Activated naive CD8-positive, alpha-beta T cell treated with anti-CD3 and anti-CD28 coated beads, Interleukin-2, amount 50 U/mL, for 24 hours (primary cell): ENCODE measurements around the gene CACNA1C.

Experiments
- ATAC-seq: fragments of 150-1000 bp; cut with Tn5 transposase; one replicate; pipeline ENCODE4 v1.10.0; 2021
- DNase-seq: peaks from one replicate; pipeline ENCODE4 v3.0.0; 2021
- H3K27ac Mint-ChIP-seq: one replicate; pipeline ENCODE4 v1.8.0; 2021; ENCODE audit warnings: mild to moderate bottlenecking, mixed read lengths
- H3K27me3 Mint-ChIP-seq: one replicate; pipeline ENCODE4 v1.8.0; 2021; ENCODE audit warnings: mixed read lengths
- H3K36me3 Mint-ChIP-seq: one replicate; pipeline ENCODE4 v1.8.0; 2021; ENCODE audit warnings: low read depth, mixed read lengths
- H3K4me1 Mint-ChIP-seq: one replicate; pipeline ENCODE4 v1.8.0; 2021; ENCODE audit warnings: mixed read lengths
- H3K4me3 Mint-ChIP-seq: one replicate; pipeline ENCODE4 v1.8.0; 2021; ENCODE audit warnings: mild to moderate bottlenecking, moderate library complexity, mixed read lengths
- H3K9me3 Mint-ChIP-seq: one replicate; pipeline ENCODE4 v1.8.0; 2021; ENCODE audit warnings: mixed read lengths

CACNA1C gene

DNA sequence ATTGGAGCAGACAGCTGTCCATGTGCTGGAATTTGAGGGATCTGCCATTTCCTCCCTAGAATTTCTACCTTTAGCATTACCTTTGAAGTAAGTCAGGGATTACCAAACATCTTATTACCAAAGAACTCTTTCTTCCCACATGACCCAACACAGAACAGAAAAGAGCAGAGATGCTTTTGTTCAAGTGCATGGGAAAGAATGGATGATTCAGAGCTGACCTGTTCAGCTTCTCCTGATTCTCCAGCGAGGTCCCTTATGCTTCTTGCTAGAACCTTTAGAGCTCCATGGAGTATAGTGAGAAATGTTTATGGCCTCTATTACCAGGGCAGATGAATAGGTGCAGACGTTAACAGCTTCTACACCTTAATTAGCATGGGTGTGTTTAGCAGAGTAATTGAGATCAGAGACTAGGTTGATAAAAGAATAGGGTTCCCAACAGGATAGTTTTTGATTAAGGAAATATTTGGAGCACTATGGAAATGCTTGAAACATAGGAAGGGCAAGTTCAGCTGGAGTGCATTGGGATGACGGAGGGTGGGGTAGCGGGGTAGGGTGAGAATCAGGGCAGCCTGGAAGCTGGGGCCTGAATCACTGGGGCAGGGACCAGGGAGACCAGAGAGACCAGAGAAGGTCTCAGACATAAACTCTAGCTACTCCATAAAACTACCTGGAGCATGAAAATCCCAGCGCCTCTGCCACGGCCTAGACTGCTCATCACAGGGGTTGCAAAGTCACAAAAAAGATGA lies 223.7 kb downstream of the CACNA1C start:
- Mint-ChIP-seq H3K4me1 (no peaks in the 10 kb centered on the region), H3K4me3 (no peak overlapping the region), H3K27ac (no peak overlapping the region), H3K36me3 (no peaks in the 10 kb centered on the region), H3K9me3 (peaks cover 12% of the 10 kb centered on the region), H3K27me3 (no peaks in the 10 kb centered on the region)
- ATAC-seq (no peak), DNase-seq (no peak)

GRCh38 chr12:2277492-2278155 lies 224.8 kb downstream of the CACNA1C start:
- DNase-seq (no peak), ATAC-seq (no peak)
- no peaks in the 10 kb centered on the region for H3K27me3 Mint-ChIP-seq
- peaks cover 18% of the 10 kb centered on the region for H3K9me3 Mint-ChIP-seq
- no peak overlapping the region for H3K4me3 Mint-ChIP-seq
- H3K27ac Mint-ChIP-seq: no peak overlapping the region
- H3K36me3 Mint-ChIP-seq: no peaks in the 10 kb centered on the region
- no peaks in the 10 kb centered on the region for H3K4me1 Mint-ChIP-seq

DNA sequence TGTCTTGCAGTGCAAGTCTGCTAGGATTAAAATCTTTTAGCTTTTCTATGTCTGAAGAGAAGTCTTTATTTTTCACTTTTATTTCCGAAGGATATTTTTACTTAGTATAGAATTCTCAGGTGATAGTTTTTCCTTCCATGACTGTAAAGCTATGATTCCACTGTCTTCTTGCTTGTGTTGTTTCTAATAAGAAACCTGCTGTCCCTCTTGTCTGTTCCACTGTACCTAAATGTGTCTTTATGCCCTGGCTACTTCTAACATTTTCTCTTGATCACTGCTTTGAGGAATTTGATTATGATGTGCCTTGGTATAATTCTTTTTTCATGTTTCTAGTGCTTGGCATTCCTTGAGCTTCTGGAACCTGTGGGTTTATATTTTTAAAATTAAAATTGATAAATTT lies 228.7 kb downstream of the CACNA1C start:
- DNase-seq: no peak
- H3K4me3 Mint-ChIP-seq: no peak overlapping the region
- H3K36me3 Mint-ChIP-seq: no peaks in the 10 kb centered on the region
- peaks cover 5% of the 10 kb centered on the region for H3K4me1 Mint-ChIP-seq
- peaks cover 12% of the 10 kb centered on the region for H3K27me3 Mint-ChIP-seq
- no peak for ATAC-seq
- H3K9me3 Mint-ChIP-seq: peaks cover 18% of the 10 kb centered on the region
- no peak overlapping the region for H3K27ac Mint-ChIP-seq

- H3K27ac Mint-ChIP-seq: no peak overlapping the region
- H3K36me3 Mint-ChIP-seq: no peaks in the 10 kb centered on the region
- no peak overlapping the region for H3K4me3 Mint-ChIP-seq
- peaks cover 18% of the 10 kb centered on the region for H3K9me3 Mint-ChIP-seq
- H3K27me3 Mint-ChIP-seq: peaks cover 17% of the 10 kb centered on the region
- no peak for ATAC-seq
- peaks cover 5% of the 10 kb centered on the region for H3K4me1 Mint-ChIP-seq
- DNase-seq: no peak
These were observed 229.5 kb downstream of the CACNA1C start for GRCh38 chr12:2282318-2282717.

DNA sequence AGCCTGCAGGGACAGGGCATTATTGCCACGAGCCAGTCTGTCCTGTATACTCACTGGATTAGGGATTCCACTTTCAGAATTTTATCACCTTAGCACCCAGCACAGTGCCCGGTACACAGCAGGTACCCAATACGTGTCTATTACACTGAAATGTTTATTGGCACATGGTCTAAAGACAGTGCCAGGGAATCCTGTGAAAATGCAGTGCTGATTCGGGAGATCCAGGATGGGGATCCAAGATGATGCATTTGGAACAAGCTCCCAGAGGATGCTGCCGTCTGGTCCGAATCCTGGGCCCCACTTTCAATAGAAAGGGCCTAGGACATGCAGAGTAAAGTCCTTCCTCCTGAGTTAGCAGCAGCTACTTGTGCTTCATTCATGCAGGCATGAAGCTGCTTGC lies 230.7 kb downstream of the CACNA1C start:
- H3K27ac Mint-ChIP-seq: no peak overlapping the region
- H3K9me3 Mint-ChIP-seq: peaks cover 18% of the 10 kb centered on the region
- H3K4me1 Mint-ChIP-seq: peaks cover 5% of the 10 kb centered on the region
- no peaks in the 10 kb centered on the region for H3K36me3 Mint-ChIP-seq
- ATAC-seq (no peak), DNase-seq (no peak)
- peaks cover 17% of the 10 kb centered on the region for H3K27me3 Mint-ChIP-seq
- H3K4me3 Mint-ChIP-seq: no peak overlapping the region

- H3K27ac Mint-ChIP-seq: no peak overlapping the region
- peaks cover 17% of the 10 kb centered on the region for H3K27me3 Mint-ChIP-seq
- no peak overlapping the region for H3K4me3 Mint-ChIP-seq
- no peak for ATAC-seq
- H3K4me1 Mint-ChIP-seq: peaks cover 5% of the 10 kb centered on the region
- no peak for DNase-seq
- H3K9me3 Mint-ChIP-seq: peaks cover 17% of the 10 kb centered on the region
- H3K36me3 Mint-ChIP-seq: no peaks in the 10 kb centered on the region
These were observed 231.1 kb downstream of the CACNA1C start for GRCh38 chr12:2283916-2284315.

GRCh38 chr12:2284321-2284813 lies 231.6 kb downstream of the CACNA1C start:
- Mint-ChIP-seq H3K27ac (no peak overlapping the region), H3K36me3 (no peaks in the 10 kb centered on the region), H3K4me3 (no peak overlapping the region), H3K9me3 (peaks cover 14% of the 10 kb centered on the region), H3K27me3 (peaks cover 17% of the 10 kb centered on the region), H3K4me1 (peaks cover 5% of the 10 kb centered on the region)
- DNase-seq: no peak
- peak; percentile 10 for ATAC-seq

DNA sequence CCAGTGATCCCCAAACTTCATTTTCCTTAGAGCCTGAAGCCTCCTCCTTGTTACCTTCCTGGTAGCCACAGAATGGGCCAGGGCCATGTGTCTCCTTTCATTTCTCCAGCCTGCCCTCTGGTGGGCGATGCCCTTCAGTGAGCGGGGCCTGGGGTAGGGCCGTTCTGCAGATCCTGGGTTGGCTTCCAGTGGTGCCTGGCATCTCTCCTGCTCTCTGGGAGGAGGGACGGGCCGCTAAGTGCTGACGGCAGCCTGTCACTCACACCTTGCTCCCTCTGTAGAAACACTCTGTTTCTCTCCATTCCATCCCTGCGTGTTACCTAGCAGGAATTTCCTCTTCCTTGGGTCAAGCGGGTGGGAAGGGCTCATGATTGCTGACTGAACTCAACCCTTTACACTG lies 232.1 kb downstream of the CACNA1C start:
- peak; percentile 45 for DNase-seq
- H3K36me3 Mint-ChIP-seq: no peaks in the 10 kb centered on the region
- H3K9me3 Mint-ChIP-seq: peaks cover 14% of the 10 kb centered on the region
- H3K27ac Mint-ChIP-seq: no peak overlapping the region
- H3K4me3 Mint-ChIP-seq: no peak overlapping the region
- peak; percentile 76 for ATAC-seq
- peaks cover 17% of the 10 kb centered on the region for H3K27me3 Mint-ChIP-seq
- peaks cover 5% of the 10 kb centered on the region for H3K4me1 Mint-ChIP-seq

DNA sequence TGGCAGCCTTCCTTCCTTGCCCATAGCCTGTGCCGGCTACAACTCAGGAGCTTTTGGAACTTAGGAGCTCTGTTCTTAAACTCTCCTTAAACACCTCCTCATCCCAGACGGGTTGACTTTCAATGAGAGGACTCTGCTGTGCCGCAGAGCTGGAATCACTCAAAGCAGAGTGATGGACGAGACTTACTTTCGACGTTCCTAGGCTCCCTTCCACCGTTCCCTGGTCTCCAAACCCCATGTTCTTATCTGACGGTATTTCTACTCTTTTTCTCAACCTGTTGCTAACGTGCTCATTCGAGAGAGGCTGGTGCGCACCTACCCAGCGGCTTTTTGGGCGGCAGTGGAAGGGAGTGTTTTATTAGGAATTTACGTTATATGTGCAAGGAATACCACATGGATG lies 232.7 kb downstream of the CACNA1C start:
- H3K27me3 Mint-ChIP-seq: peaks cover 17% of the 10 kb centered on the region
- ATAC-seq: no peak
- no peak overlapping the region for H3K4me3 Mint-ChIP-seq
- H3K4me1 Mint-ChIP-seq: peaks cover 5% of the 10 kb centered on the region
- H3K9me3 Mint-ChIP-seq: peaks cover 14% of the 10 kb centered on the region
- DNase-seq: no peak
- no peaks in the 10 kb centered on the region for H3K36me3 Mint-ChIP-seq
- no peak overlapping the region for H3K27ac Mint-ChIP-seq

DNA sequence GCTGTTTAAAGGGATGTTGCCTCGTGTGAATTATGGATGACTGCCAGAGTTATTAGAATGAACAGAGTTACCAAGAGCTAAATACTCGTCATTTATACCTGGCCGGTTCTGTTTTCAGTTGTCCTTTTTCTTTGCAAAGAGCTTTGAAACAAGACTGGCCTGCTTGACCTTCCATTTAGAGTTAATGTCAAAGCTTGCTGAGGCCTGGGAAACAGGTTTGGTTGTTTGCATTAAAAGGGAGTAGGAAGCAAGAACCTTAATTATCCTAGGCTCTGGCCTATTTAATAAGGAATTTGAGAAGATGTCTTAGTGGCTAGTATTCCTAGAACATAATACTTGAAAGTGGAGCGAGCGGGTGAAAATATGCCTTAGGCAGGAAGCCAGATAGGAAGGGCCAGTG lies 233.3 kb downstream of the CACNA1C start:
- Mint-ChIP-seq H3K36me3 (no peaks in the 10 kb centered on the region), H3K27ac (no peak overlapping the region), H3K27me3 (peaks cover 17% of the 10 kb centered on the region), H3K9me3 (peaks cover 10% of the 10 kb centered on the region), H3K4me1 (peaks cover 5% of the 10 kb centered on the region), H3K4me3 (no peak overlapping the region)
- no peak for DNase-seq
- no peak for ATAC-seq

- no peak overlapping the region for H3K4me3 Mint-ChIP-seq
- DNase-seq (no peak), ATAC-seq (no peak)
- peaks cover 4% of the 10 kb centered on the region for H3K9me3 Mint-ChIP-seq
- no peak overlapping the region for H3K27ac Mint-ChIP-seq
- H3K4me1 Mint-ChIP-seq: peaks cover 5% of the 10 kb centered on the region
- H3K36me3 Mint-ChIP-seq: no peaks in the 10 kb centered on the region
- H3K27me3 Mint-ChIP-seq: peaks cover 17% of the 10 kb centered on the region
These were observed 233.8 kb downstream of the CACNA1C start for GRCh38 chr12:2286461-2287131.

GRCh38 chr12:2287151-2287550 lies 234.4 kb downstream of the CACNA1C start:
- ATAC-seq: no peak
- no peak overlapping the region for H3K4me3 Mint-ChIP-seq
- DNase-seq: no peak
- no peaks in the 10 kb centered on the region for H3K36me3 Mint-ChIP-seq
- H3K9me3 Mint-ChIP-seq: no peaks in the 10 kb centered on the region
- H3K27me3 Mint-ChIP-seq: peaks cover 17% of the 10 kb centered on the region
- H3K27ac Mint-ChIP-seq: no peak overlapping the region
- peaks cover 5% of the 10 kb centered on the region for H3K4me1 Mint-ChIP-seq

- peaks cover 17% of the 10 kb centered on the region for H3K27me3 Mint-ChIP-seq
- H3K9me3 Mint-ChIP-seq: no peaks in the 10 kb centered on the region
- H3K4me1 Mint-ChIP-seq: peaks cover 5% of the 10 kb centered on the region
- ATAC-seq (no peak), DNase-seq (no peak)
- no peaks in the 10 kb centered on the region for H3K36me3 Mint-ChIP-seq
- no peak overlapping the region for H3K4me3 Mint-ChIP-seq
- H3K27ac Mint-ChIP-seq: no peak overlapping the region
These were observed 234.8 kb downstream of the CACNA1C start for GRCh38 chr12:2287589-2287988.

DNA sequence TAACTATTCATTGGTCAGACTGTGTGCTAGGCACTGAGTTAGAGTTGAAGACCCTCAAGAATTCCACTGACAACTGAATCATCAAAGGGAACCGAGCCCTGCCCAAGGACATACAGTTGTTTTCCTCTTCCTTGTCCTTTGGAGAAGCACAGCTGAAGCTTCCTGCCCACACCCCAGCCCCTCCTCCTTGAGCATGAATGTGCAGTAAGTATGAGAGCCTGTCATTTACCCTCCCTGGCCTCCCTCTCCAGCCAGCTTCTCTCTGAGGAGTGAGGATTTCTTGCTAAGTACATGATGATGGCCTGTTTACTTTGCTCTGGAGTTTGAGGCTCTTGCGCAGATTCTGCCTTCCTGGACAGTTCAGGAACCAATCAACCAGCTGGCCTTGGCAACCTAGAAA lies 235.2 kb downstream of the CACNA1C start:
- Mint-ChIP-seq H3K36me3 (no peaks in the 10 kb centered on the region), H3K27me3 (peaks cover 17% of the 10 kb centered on the region), H3K4me3 (no peak overlapping the region), H3K27ac (no peak overlapping the region), H3K4me1 (peaks cover 5% of the 10 kb centered on the region), H3K9me3 (no peaks in the 10 kb centered on the region)
- ATAC-seq (no peak), DNase-seq (no peak)

- Mint-ChIP-seq H3K4me3 (no peak overlapping the region), H3K36me3 (no peaks in the 10 kb centered on the region)
- ATAC-seq: no peak
These were observed 235.7 kb downstream of the CACNA1C start for GRCh38 chr12:2288471-2288870.

More at GRCh38 chr12:2288471-2288870, 235.7 kb downstream of the CACNA1C start:
- Mint-ChIP-seq H3K27ac (no peak overlapping the region), H3K4me1 (peaks cover 5% of the 10 kb centered on the region), H3K9me3 (no peaks in the 10 kb centered on the region), H3K27me3 (peaks cover 17% of the 10 kb centered on the region)
- DNase-seq: no peak
